DND-41 (cell line): ENCODE measurements around the gene FOXJ3.

Source experiments
- ATAC-seq: fragments of 200-7000 bp; cut with Tn5 transposase; 3 replicates; pipeline ENCODE4 v1.9.1; 2021; ENCODE audit warnings: low read depth; ENCODE audit not compliant: insufficient read depth
- DNase-seq: peaks from one replicate; pipeline ENCODE4 v3.0.0-alpha.2; 2020
- H2AFZ ChIP-seq: 2 replicates; pipeline ENCODE4 v1.6.0; 2012; ENCODE audit warnings: low read depth, low read length
- H3K27ac ChIP-seq: 2 replicates; pipeline ENCODE4 v1.5.1; 2012; ENCODE audit warnings: low read length, inconsistent platforms
- H3K27me3 ChIP-seq: fragments of 200-600 bp; sonication (generic); 2 replicates; pipeline ENCODE4 v1.6.0; 2012; ENCODE audit warnings: low read length, mild to moderate bottlenecking, inconsistent platforms; ENCODE audit not compliant: insufficient read depth, poor library complexity
- H3K36me3 ChIP-seq: 2 replicates; pipeline ENCODE4 v1.5.1; 2012; ENCODE audit warnings: low read length, inconsistent platforms; ENCODE audit not compliant: insufficient read depth
- H3K4me1 ChIP-seq: 2 replicates; pipeline ENCODE4 v1.5.1; 2012; ENCODE audit warnings: mild to moderate bottlenecking, low read length; ENCODE audit not compliant: insufficient read depth
- H3K4me2 ChIP-seq: 2 replicates; pipeline ENCODE4 v1.6.0; 2012; ENCODE audit warnings: mild to moderate bottlenecking, moderate library complexity, low read length, inconsistent platforms; ENCODE audit not compliant: insufficient read depth
- H3K4me3 ChIP-seq, 2 experiments: fragments of 200-600 bp in 1 of 2; shearing (Covaris generic) in 1 of 2; 2 replicates each; pipeline ENCODE4 v1.5.1; 2012 to 2016; ENCODE audit warnings: inconsistent platforms in 2 of 2, low read length in 2 of 2, mild to moderate bottlenecking in 2 of 2, low read depth in 1 of 2, moderate library complexity in 1 of 2
- H3K79me2 ChIP-seq: 2 replicates; pipeline ENCODE4 v1.6.0; 2012; ENCODE audit warnings: low read length, inconsistent platforms; ENCODE audit not compliant: insufficient read depth
- H3K9ac ChIP-seq: 2 replicates; pipeline ENCODE4 v1.6.0; 2012; ENCODE audit warnings: low read depth, mild to moderate bottlenecking, inconsistent platforms, low read length, moderate library complexity
- H3K9me3 ChIP-seq: 2 replicates; pipeline ENCODE4 v1.5.1; 2012; ENCODE audit warnings: low read length, moderate library complexity, mild to moderate bottlenecking, inconsistent platforms; ENCODE audit not compliant: insufficient read depth, severe bottlenecking
- H4K20me1 ChIP-seq: 2 replicates; pipeline ENCODE4 v1.6.0; 2012; ENCODE audit warnings: low read length; ENCODE audit not compliant: insufficient read depth
- CTCF ChIP-seq: IDR thresholded peaks from 2 replicates; pipeline ENCODE4 v1.5.1; 2012; ENCODE audit warnings: borderline replicate concordance, low read length, moderate library complexity, mild to moderate bottlenecking; ENCODE audit not compliant: poor library complexity, severe bottlenecking; ENCODE audit errors: extremely low read depth
- EZH2 ChIP-seq: IDR thresholded peaks from 3 replicates; pipeline ENCODE4 v1.6.1; 2012; ENCODE audit warnings: borderline replicate concordance, low read depth, mild to moderate bottlenecking, moderate library complexity, low read length, inconsistent platforms; ENCODE audit not compliant: severe bottlenecking

FOXJ3 gene

GRCh38 chr1:42319128-42319851 is 15.7 kb downstream of the FOXJ3 start:
- peaks cover 85% of the 10 kb centered on the region for H4K20me1 ChIP-seq

GRCh38 chr1:42318601-42319000 is 16.4 kb downstream of the FOXJ3 start:
- peaks cover 100% of the 10 kb centered on the region for H3K79me2 ChIP-seq
- peaks cover 89% of the 10 kb centered on the region for H4K20me1 ChIP-seq
- H3K4me1 ChIP-seq = peaks cover 32% of the 10 kb centered on the region
- no peak for DNase-seq
- no peaks in the 10 kb centered on the region for H3K9me3 ChIP-seq
- no peak for TF ChIP-seq CTCF
- no peak for TF ChIP-seq EZH2
- H3K27me3 ChIP-seq = no peaks in the 10 kb centered on the region
- no peak overlapping the region for H3K4me3 ChIP-seq
- H3K9ac ChIP-seq = no peak overlapping the region
- 0 out of 2 replicates have a peak, but pooled peaks cover 4% of the 10 kb centered on the region for H3K36me3 ChIP-seq
- H3K4me2 ChIP-seq = no peak overlapping the region
- no peak overlapping the region for H3K27ac ChIP-seq
- ATAC-seq = no peak
- no peak overlapping the region for H2AFZ ChIP-seq

More at GRCh38 chr1:42319128-42319851, 15.7 kb downstream of the FOXJ3 start:
- ATAC-seq (0 out of 3 replicates have a peak, but pooled peaks have one; percentile 38), DNase-seq (no peak)
- Histone ChIP-seq H2AFZ (no peak overlapping the region), H3K4me1 (peaks cover 32% of the 10 kb centered on the region), H3K4me3 (no peak overlapping the region), H3K9me3 (no peaks in the 10 kb centered on the region), H3K4me2 (peak overlapping the region; percentile 53), H3K36me3 (0 out of 2 replicates have a peak, but pooled peaks cover 4% of the 10 kb centered on the region), H3K27ac (peak overlapping the region; percentile 73), H3K27me3 (no peaks in the 10 kb centered on the region), H3K79me2 (peaks cover 96% of the 10 kb centered on the region), H3K9ac (peak overlapping the region; percentile 29; the same call in 1 of the 2 replicates)
- TF ChIP-seq CTCF = no peak

GRCh38 chr1:42317308-42317707 is 17.7 kb downstream of the FOXJ3 start:
- peaks cover 87% of the 10 kb centered on the region for H4K20me1 ChIP-seq
- peaks cover 35% of the 10 kb centered on the region for H3K4me1 ChIP-seq
- no peak overlapping the region for H3K9ac ChIP-seq

More at GRCh38 chr1:42317308-42317707, 17.7 kb downstream of the FOXJ3 start:
- Histone ChIP-seq H3K4me2 (no peak overlapping the region), H3K79me2 (peaks cover 99% of the 10 kb centered on the region), H3K36me3 (0 out of 2 replicates have a peak, but pooled peaks cover 4% of the 10 kb centered on the region), H3K27me3 (no peaks in the 10 kb centered on the region), H3K9me3 (no peaks in the 10 kb centered on the region), H2AFZ (no peak overlapping the region), H3K27ac (no peak overlapping the region), H3K4me3 (no peak overlapping the region)
- DNase-seq (no peak), ATAC-seq (no peak)
- TF ChIP-seq CTCF (no peak), EZH2 (no peak)
